A549 (cell line): ENCODE data around the gene LRRC51.

Experiments
- CBX8 ChIP-seq: fragments of 200-600 bp; sonication (generic); IDR thresholded peaks from 2 replicates; pipeline ENCODE4 v1.6.1; 2016
- CTCF ChIP-seq: fragments of >200 bp; sonication (Bioruptor Twin); formaldehyde crosslinking; IDR thresholded peaks from 3 replicates; pipeline ENCODE4 v1.5.1; 2016
- JUN ChIP-seq, 2 experiments: fragments of >200 bp; sonication (Bioruptor Twin); formaldehyde crosslinking; IDR thresholded peaks; 2 replicates in 1 of 2; 3 replicates in 1 of 2; pipeline ENCODE4 v1.6.1; 2016 to 2017
- MAZ ChIP-seq: fragments of 150-350 bp; IDR thresholded peaks from 2 replicates; pipeline ENCODE4 v1.6.1; 2014; ENCODE audit warnings: antibody characterized with exemption, low read depth, low read length, borderline replicate concordance
- NFE2L2 ChIP-seq: fragments of 150-350 bp; conservative IDR thresholded peaks from 2 replicates; pipeline ENCODE4 v1.6.1; 2014; ENCODE audit warnings: low read length
- POLR2A ChIP-seq: IDR thresholded peaks from 2 replicates; pipeline ENCODE4 v1.6.1; 2012; ENCODE audit warnings: mild to moderate bottlenecking, low read length
- RAD21 ChIP-seq, 2 experiments: fragments of >200 bp in 1 of 2; sonication (Bioruptor Twin) in 1 of 2; formaldehyde crosslinking in 1 of 2; IDR thresholded peaks in 1 of 2; conservative IDR thresholded peaks in 1 of 2; 2 replicates in 1 of 2; 3 replicates in 1 of 2; pipeline ENCODE4 v1.6.1; 2012 to 2018; ENCODE audit warnings: inconsistent platforms in 1 of 2
- SMC3 ChIP-seq: fragments of >200 bp; sonication (Bioruptor Twin); formaldehyde crosslinking; IDR thresholded peaks from 3 replicates; pipeline ENCODE4 v1.6.1; 2018; ENCODE audit warnings: inconsistent platforms
- SREBF2 ChIP-seq: fragments of 450-650 bp; IDR thresholded peaks from 2 replicates; pipeline ENCODE4 v1.6.1; 2014; ENCODE audit warnings: mild to moderate bottlenecking, moderate library complexity
- TF ChIP-seq, protein P1 (sequence below): IDR thresholded peaks from 2 replicates; pipeline ENCODE4 v1.6.1; 2012; ENCODE audit warnings: low read depth, borderline replicate concordance
- TF ChIP-seq, protein P2 (sequence below): fragments of 200-600 bp; sonication (generic); IDR thresholded peaks from 2 replicates; pipeline ENCODE4 v1.6.1; 2016; ENCODE audit warnings: antibody characterized with exemption, mild to moderate bottlenecking, moderate library complexity

DNA sequence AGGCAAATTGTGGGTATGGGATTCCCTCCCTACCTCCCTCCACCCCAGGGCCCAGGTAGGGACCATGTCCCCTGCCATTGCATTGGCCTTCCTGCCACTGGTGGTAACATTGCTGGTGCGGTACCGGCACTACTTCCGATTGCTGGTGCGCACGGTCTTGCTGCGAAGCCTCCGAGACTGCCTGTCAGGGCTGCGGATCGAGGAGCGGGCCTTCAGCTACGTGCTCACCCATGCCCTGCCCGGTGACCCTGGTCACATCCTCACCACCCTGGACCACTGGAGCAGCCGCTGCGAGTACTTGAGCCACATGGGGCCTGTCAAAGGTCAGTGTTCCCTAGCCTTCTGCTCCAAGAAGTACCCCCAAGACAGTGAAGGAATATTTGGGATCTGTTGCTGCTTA lies 25.2 kb downstream of the LRRC51 start, which contains the start of gene TOMT:
- TF ChIP-seq SMC3 (no peak), POLR2A (no peak), CTCF (no peak), CBX8 (no peak), SREBF2 (no peak), JUN (IDR thresholded peaks at IDR 0.05) (no peak), RAD21 (conservative IDR thresholded peaks at IDR 0.05 in 1 of 2, IDR thresholded peaks at IDR 0.05 in 1 of 2) (no peak), NFE2L2 (no peak), MAZ (no peak)
- TF ChIP-seq, protein P1, sequence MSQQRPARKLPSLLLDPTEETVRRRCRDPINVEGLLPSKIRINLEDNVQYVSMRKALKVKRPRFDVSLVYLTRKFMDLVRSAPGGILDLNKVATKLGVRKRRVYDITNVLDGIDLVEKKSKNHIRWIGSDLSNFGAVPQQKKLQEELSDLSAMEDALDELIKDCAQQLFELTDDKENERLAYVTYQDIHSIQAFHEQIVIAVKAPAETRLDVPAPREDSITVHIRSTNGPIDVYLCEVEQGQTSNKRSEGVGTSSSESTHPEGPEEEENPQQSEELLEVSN, result no peak
- TF ChIP-seq, protein P2, sequence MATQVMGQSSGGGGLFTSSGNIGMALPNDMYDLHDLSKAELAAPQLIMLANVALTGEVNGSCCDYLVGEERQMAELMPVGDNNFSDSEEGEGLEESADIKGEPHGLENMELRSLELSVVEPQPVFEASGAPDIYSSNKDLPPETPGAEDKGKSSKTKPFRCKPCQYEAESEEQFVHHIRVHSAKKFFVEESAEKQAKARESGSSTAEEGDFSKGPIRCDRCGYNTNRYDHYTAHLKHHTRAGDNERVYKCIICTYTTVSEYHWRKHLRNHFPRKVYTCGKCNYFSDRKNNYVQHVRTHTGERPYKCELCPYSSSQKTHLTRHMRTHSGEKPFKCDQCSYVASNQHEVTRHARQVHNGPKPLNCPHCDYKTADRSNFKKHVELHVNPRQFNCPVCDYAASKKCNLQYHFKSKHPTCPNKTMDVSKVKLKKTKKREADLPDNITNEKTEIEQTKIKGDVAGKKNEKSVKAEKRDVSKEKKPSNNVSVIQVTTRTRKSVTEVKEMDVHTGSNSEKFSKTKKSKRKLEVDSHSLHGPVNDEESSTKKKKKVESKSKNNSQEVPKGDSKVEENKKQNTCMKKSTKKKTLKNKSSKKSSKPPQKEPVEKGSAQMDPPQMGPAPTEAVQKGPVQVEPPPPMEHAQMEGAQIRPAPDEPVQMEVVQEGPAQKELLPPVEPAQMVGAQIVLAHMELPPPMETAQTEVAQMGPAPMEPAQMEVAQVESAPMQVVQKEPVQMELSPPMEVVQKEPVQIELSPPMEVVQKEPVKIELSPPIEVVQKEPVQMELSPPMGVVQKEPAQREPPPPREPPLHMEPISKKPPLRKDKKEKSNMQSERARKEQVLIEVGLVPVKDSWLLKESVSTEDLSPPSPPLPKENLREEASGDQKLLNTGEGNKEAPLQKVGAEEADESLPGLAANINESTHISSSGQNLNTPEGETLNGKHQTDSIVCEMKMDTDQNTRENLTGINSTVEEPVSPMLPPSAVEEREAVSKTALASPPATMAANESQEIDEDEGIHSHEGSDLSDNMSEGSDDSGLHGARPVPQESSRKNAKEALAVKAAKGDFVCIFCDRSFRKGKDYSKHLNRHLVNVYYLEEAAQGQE, result no peak
